Lung (tissue), 12 donors: Measurements from ENCODE around the gene HOXD9. TPM values are rescaled to one million over a fixed set of nuclear protein-coding genes. Genes with fewer than 3 reads are reported as not detected.

Source experiments
- ATAC-seq: fragments of 200-7000 bp; cut with Tn5 transposase; one replicate; pipeline ENCODE4 v1.9.1; 2020; ENCODE audit warnings: moderate number of reproducible peaks; ENCODE audit not compliant: insufficient read depth, low FRiP score
- DNase-seq, 3 donors: peaks; one replicate each; pipeline ENCODE4 v3.0.0-alpha.2; 2013 to 2017
- H3K27ac ChIP-seq, 2 donors: one replicate each; pipeline ENCODE4 v1.5.1; 2013; ENCODE audit warnings: mild to moderate bottlenecking in 2 of 2, moderate library complexity in 2 of 2, control low read depth in 1 of 2, inconsistent platforms in 1 of 2, low read depth in 1 of 2, low read length in 1 of 2
- H3K27me3 ChIP-seq, 3 donors: one replicate each; pipeline ENCODE4 v1.5.1; 2013; ENCODE audit warnings: low read length in 2 of 3; ENCODE audit not compliant: control insufficient read depth in 3 of 3, insufficient read depth in 3 of 3
- H3K36me3 ChIP-seq, 4 donors: one replicate each; pipeline ENCODE4 v1.5.1; 2013; ENCODE audit warnings: low read length in 4 of 4, mild to moderate bottlenecking in 1 of 4, moderate library complexity in 1 of 4; ENCODE audit not compliant: control insufficient read depth in 4 of 4, insufficient read depth in 4 of 4
- H3K4me1 ChIP-seq, 5 donors: one replicate each; pipeline ENCODE4 v1.5.1; 2013; ENCODE audit warnings: low read length in 5 of 5, mild to moderate bottlenecking in 2 of 5, moderate library complexity in 1 of 5; ENCODE audit not compliant: control insufficient read depth in 5 of 5, insufficient read depth in 5 of 5
- H3K4me3 ChIP-seq: one replicate; pipeline ENCODE4 v1.5.1; 2013; ENCODE audit warnings: mild to moderate bottlenecking, control low read depth, moderate library complexity
- H3K9ac ChIP-seq, 2 donors: one replicate each; pipeline ENCODE4 v1.5.1; 2013; ENCODE audit warnings: low read length in 2 of 2, control low read depth in 1 of 2; ENCODE audit not compliant: insufficient read depth in 1 of 2
- H3K9me3 ChIP-seq, 4 donors: one replicate each; pipeline ENCODE4 v1.5.1; 2013; ENCODE audit warnings: low read length in 3 of 4, mild to moderate bottlenecking in 1 of 4, moderate library complexity in 1 of 4; ENCODE audit not compliant: control insufficient read depth in 4 of 4, insufficient read depth in 3 of 4
- WGBS, 2 donors: extraction: QIAGEN DNeasy Blood & Tissue Kit; methylation state at CpG; one replicate each; pipeline ENCODE4 v1.1.7; 2013; 5-methylcytosine and 5-hydroxymethylcytosine counted together
- polyA plus RNA-seq, 2 donors: library from polyadenylated mRNA; stranded (reverse); fragments of 200-250 nt; gene quantifications; one replicate each; pipeline ENCODE4 v1.2.1, GENCODE V29; 2013
- total RNA-seq, 2 donors: library from RNA; depleted of rRNA in 1 of 2; stranded (reverse); fragments of >200 nt in 1 of 2; gene quantifications; one replicate each; pipeline ENCODE4 v1.2.1, GENCODE V29; 2014 to 2021
- TF ChIP-seq, protein P1 (sequence below): IDR thresholded peaks from 2 replicates; pipeline ENCODE4 v1.5.1; 2012; ENCODE audit warnings: mild to moderate bottlenecking; ENCODE audit errors: control extremely low read depth, extremely low read depth
- donor health status: control.
- donor health status: control.
- donor health status: Bipolar disorder and iron deficiency.
- donor health status: healthy.
- donor health status: DM: yes; HTN: yes; CAD: no.

HOXD9 gene
- total and polyA plus RNA-seq, 4 donors = 0.29 to 0.80 (median 0.51) TPM

DNA sequence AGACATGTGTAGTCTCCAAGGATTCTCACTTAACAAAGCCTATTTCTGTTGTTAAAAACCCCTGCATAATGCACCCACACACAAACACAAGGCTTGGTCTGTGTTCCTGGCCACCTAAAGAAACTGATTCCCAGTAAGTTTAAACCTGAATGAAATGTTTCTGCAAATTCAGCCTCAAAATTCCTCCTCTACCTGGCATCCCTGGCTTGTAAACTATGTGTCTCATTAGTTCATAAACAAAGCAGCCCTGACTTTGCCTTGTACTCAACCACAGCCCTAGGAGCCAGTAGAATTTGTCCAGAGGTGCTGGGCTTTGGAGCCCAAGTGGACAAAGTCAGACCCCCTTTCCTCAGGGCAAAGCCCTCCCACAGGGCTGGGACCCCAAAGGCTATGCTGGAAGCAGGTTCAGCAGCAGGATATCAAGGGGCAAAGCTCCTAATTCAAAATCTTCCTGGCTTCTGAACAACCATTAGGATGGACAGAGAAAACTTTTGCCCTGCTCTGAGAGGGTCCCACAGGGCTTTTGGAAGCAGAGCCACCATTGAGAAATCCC, 32.6 kb upstream of the HOXD9 start:
- DNase-seq (no peak), ATAC-seq (no peak)
- no peak overlapping the region for H3K4me3 ChIP-seq
- peaks cover 0 to 31% (median 0%) of the 10 kb centered on the region in 5 donors for H3K4me1 ChIP-seq
- peaks cover 8 to 94% (median 92%) of the 10 kb centered on the region in 3 donors for H3K27me3 ChIP-seq
- H3K36me3 ChIP-seq = no peaks in the 10 kb centered on the region
- no peak overlapping the region for H3K27ac ChIP-seq
- H3K9ac ChIP-seq = no peak overlapping the region
- H3K9me3 ChIP-seq = peaks cover 0 to 20% (median 0%) of the 10 kb centered on the region in 4 donors
- TF ChIP-seq, protein P1, sequence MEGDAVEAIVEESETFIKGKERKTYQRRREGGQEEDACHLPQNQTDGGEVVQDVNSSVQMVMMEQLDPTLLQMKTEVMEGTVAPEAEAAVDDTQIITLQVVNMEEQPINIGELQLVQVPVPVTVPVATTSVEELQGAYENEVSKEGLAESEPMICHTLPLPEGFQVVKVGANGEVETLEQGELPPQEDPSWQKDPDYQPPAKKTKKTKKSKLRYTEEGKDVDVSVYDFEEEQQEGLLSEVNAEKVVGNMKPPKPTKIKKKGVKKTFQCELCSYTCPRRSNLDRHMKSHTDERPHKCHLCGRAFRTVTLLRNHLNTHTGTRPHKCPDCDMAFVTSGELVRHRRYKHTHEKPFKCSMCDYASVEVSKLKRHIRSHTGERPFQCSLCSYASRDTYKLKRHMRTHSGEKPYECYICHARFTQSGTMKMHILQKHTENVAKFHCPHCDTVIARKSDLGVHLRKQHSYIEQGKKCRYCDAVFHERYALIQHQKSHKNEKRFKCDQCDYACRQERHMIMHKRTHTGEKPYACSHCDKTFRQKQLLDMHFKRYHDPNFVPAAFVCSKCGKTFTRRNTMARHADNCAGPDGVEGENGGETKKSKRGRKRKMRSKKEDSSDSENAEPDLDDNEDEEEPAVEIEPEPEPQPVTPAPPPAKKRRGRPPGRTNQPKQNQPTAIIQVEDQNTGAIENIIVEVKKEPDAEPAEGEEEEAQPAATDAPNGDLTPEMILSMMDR = no peak

DNA sequence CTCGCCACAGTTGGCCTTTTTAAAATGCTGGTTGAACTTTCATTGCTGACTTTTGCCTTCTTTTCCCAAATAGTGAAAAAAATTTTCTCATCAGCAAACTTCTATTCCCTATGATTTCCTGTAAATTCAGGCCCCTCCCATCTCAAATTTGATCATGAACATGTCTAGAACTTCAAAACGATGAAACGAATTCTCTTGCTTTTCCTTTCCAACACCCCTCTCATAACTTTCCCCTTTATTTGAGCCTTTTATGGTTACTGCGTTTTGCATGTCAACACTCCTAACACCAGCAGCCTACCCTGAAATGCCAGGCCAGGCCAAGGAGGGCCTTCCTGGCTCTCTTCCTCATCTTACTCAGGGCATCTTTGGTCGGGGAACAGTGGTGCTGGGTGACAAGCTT, 31.7 kb upstream of the HOXD9 start:
- ATAC-seq (no peak), DNase-seq (peak in 1 of 3 donors; percentile 30)
- TF ChIP-seq, protein P1 = no peak
- peaks cover 0 to 20% (median 0%) of the 10 kb centered on the region in 4 donors for H3K9me3 ChIP-seq
- H3K27me3 ChIP-seq = peaks cover 8 to 94% (median 92%) of the 10 kb centered on the region in 3 donors
- H3K4me1 ChIP-seq = peaks cover 0 to 22% (median 0%) of the 10 kb centered on the region in 5 donors
- 20 to 25% methylated on average over 5 of the region's 5 CpGs for WGBS, 2 donors
- no peak overlapping the region for H3K4me3 ChIP-seq
- H3K9ac ChIP-seq = no peak overlapping the region
- no peaks in the 10 kb centered on the region for H3K36me3 ChIP-seq
- H3K27ac ChIP-seq = no peak overlapping the region

DNA sequence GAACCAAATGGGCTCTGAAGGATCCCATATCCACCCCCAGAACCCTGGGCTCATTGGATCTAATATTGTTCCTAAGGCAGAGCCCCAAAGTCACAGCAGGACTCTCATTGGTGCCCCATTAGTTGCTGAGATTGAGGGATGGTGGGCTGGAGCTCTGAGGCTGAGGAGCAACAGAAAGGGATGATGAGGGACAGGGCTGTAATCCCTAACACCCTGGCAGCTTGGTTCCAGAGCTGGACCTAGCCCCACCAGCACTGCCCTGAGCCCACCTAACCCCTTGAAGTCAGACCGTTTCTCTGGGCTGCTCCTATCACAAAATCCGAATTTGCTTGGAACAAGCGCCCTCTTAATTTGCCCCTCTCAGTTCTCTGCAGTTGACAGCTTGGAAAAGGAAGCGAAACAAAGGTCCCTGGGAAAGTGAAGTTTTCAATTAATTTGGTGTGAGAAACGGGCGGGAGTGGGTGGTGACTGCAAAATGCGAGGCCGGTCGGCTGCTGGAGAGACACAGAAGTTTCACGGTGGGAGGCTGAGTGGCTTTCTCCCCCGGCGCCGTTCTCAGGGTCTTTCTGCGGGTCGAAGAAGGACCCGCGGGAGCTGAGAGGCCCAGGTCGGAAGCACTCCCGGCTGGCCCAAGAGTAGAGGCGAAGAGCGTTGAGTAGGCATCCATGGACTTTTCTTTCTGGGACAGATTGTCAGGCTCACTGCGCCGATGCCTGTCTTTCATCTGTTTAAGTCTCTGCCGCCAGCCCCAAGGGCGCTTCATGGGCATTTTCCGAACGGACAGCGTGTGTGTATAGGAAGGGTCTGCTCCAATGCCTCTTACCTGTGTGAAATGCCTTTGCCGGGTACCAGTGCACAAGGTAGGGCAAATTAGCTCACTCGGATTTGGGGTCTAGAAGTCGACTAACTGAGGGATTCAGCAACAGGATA, 30.9 kb upstream of the HOXD9 start:
- DNase-seq (no peak), ATAC-seq (no peak)
- Histone ChIP-seq H3K9ac (no peak overlapping the region), H3K36me3 (no peaks in the 10 kb centered on the region), H3K27me3 (peaks cover 8 to 94% (median 92%) of the 10 kb centered on the region in 3 donors), H3K9me3 (peaks cover 0 to 20% (median 0%) of the 10 kb centered on the region in 4 donors), H3K4me1 (peaks cover 0 to 23% (median 1%) of the 10 kb centered on the region in 5 donors), H3K4me3 (no peak overlapping the region), H3K27ac (no peak overlapping the region)
- 5 to 8% methylated on average over 31 of the region's 31 CpGs for WGBS, 2 donors
- TF ChIP-seq, protein P1 = no peak
